Neural cell (in vitro differentiated cells): ENCODE results near the gene ZBTB48. TPM values are rescaled to one million over a fixed set of nuclear protein-coding genes. Genes with fewer than 3 reads are reported as not detected.

ENCODE experiments used
- H2AFZ ChIP-seq: fragments of 200-600, 300-800 bp; sonication (generic), shearing (Covaris generic); 2 replicates; pipeline ENCODE4 v1.6.0; 2014; ENCODE audit warnings: low read depth, mild to moderate bottlenecking, antibody characterized with exemption, low read length, moderate library complexity
- H3F3A ChIP-seq: fragments of 200-600 bp; shearing (Covaris generic); 2 replicates; pipeline ENCODE4 v1.6.1; 2016; ENCODE audit warnings: mild to moderate bottlenecking, moderate library complexity, mixed read lengths, antibody characterized with exemption, low read length; ENCODE audit not compliant: insufficient read depth, poor library complexity, severe bottlenecking
- H3K27ac ChIP-seq: fragments of 200-600, 300-800 bp; sonication (generic), shearing (Covaris generic); 2 replicates; pipeline ENCODE4 v1.5.1; 2014; ENCODE audit warnings: mild to moderate bottlenecking, low read length, moderate library complexity
- H3K27me3 ChIP-seq: fragments of 300-800, 200-600 bp; sonication (generic), shearing (Covaris generic); 2 replicates; pipeline ENCODE4 v1.6.0; 2014; ENCODE audit warnings: mild to moderate bottlenecking, low read depth, low read length, moderate library complexity; ENCODE audit not compliant: insufficient read depth
- H3K36me3 ChIP-seq: fragments of 300-800, 200-600 bp; sonication (generic), shearing (Covaris generic); 2 replicates; pipeline ENCODE4 v1.5.1; 2014; ENCODE audit warnings: mild to moderate bottlenecking, antibody characterized with exemption, low read length, moderate library complexity; ENCODE audit not compliant: insufficient read depth
- H3K4me2 ChIP-seq: fragments of 300-800, 200-600 bp; sonication (generic), shearing (Covaris generic); 2 replicates; pipeline ENCODE4 v1.6.0; 2014; ENCODE audit warnings: mild to moderate bottlenecking, low read length
- H3K4me3 ChIP-seq: fragments of 300-800, 200-600 bp; sonication (generic), shearing (Covaris generic); 2 replicates; pipeline ENCODE4 v1.5.1; 2014; ENCODE audit warnings: mild to moderate bottlenecking, low read length, moderate library complexity
- H3K79me2 ChIP-seq: fragments of 200-600 bp; shearing (Covaris generic); replicated peaks from 2 replicates; pipeline ENCODE4 v1.6.0; 2014; ENCODE audit warnings: mild to moderate bottlenecking, low read length, moderate library complexity; ENCODE audit not compliant: insufficient read depth
- H3K9ac ChIP-seq: fragments of 300-800, 200-600 bp; sonication (generic), shearing (Covaris generic); 2 replicates; pipeline ENCODE4 v1.6.1; 2016; ENCODE audit warnings: mild to moderate bottlenecking, low read length, mixed read lengths
- H3K9me2 ChIP-seq: fragments of 200-600 bp; shearing (Covaris generic); 2 replicates; pipeline ENCODE4 v1.6.1; 2016; ENCODE audit warnings: mild to moderate bottlenecking, low read length, mixed read lengths; ENCODE audit not compliant: insufficient read depth
- H3K9me3 ChIP-seq: fragments of 200-600, 300-800 bp; sonication (generic), shearing (Covaris generic); 2 replicates; pipeline ENCODE4 v1.6.1; 2016; ENCODE audit warnings: mild to moderate bottlenecking, mixed run types, low read length, moderate library complexity, mixed read lengths
- H4K20me1 ChIP-seq: fragments of 200-600 bp; shearing (Covaris generic); 2 replicates; pipeline ENCODE4 v1.6.1; 2016; ENCODE audit warnings: mild to moderate bottlenecking, mixed run types; ENCODE audit not compliant: insufficient read depth
- CTCF ChIP-seq: fragments of 450-650 bp; IDR thresholded peaks from 2 replicates; pipeline ENCODE4 v1.5.1; 2014; ENCODE audit warnings: antibody characterized with exemption, mild to moderate bottlenecking, moderate library complexity; ENCODE audit not compliant: poor library complexity, severe bottlenecking
- EP300 ChIP-seq: fragments of 450-650 bp; conservative IDR thresholded peaks from 2 replicates; pipeline ENCODE4 v1.6.1; 2014; ENCODE audit warnings: antibody characterized with exemption, mild to moderate bottlenecking, moderate library complexity; ENCODE audit not compliant: poor library complexity, severe bottlenecking
- EZH2 ChIP-seq: fragments of 200-600, 300-800 bp; shearing (Covaris generic), sonication (generic); IDR thresholded peaks from 2 replicates; pipeline ENCODE4 v1.6.1; 2014; ENCODE audit warnings: antibody characterized with exemption, low read length, borderline replicate concordance, mild to moderate bottlenecking; ENCODE audit not compliant: insufficient read depth, poor library complexity, severe bottlenecking
- MXI1 ChIP-seq: fragments of 450-650 bp; conservative IDR thresholded peaks from 2 replicates; pipeline ENCODE4 v1.6.1; 2014; ENCODE audit warnings: antibody characterized with exemption, mild to moderate bottlenecking; ENCODE audit not compliant: poor library complexity, severe bottlenecking
- POLR2AphosphoS5 ChIP-seq: IDR thresholded peaks from 2 replicates; pipeline ENCODE4 v1.6.1; 2012
- RAD21 ChIP-seq: fragments of 450-650 bp; conservative IDR thresholded peaks from 2 replicates; pipeline ENCODE4 v1.6.1; 2014; ENCODE audit warnings: antibody characterized with exemption, mild to moderate bottlenecking, moderate library complexity
- REST ChIP-seq: IDR thresholded peaks from 2 replicates; pipeline ENCODE4 v1.6.1; 2012; ENCODE audit warnings: borderline replicate concordance
- SMC3 ChIP-seq: fragments of 450-650 bp; conservative IDR thresholded peaks from 2 replicates; pipeline ENCODE4 v1.6.1; 2014; ENCODE audit warnings: antibody characterized with exemption, mild to moderate bottlenecking, moderate library complexity; ENCODE audit not compliant: poor library complexity
- TAF1 ChIP-seq: IDR thresholded peaks from 2 replicates; pipeline ENCODE4 v1.6.1; 2012; ENCODE audit warnings: low read depth
- polyA plus RNA-seq: library from polyadenylated mRNA; depleted of rRNA; stranded (reverse); fragments of >200 nt; gene quantifications from 2 replicates; pipeline ENCODE4 v1.2.3, GENCODE V29; 2014

Gene ZBTB48
- polyA plus RNA-seq, 1 donor from 2014 or later, result 48.2 TPM

GRCh38 chr1:6572653-6573383 lies 7.0 kb upstream of the ZBTB48 start:
- TF ChIP-seq SMC3 (no peak), RAD21 (no peak), MXI1 (no peak), EP300 (no peak), TAF1 (no peak), POLR2AphosphoS5 (no peak), EZH2 (no peak), CTCF (no peak), REST (no peak)
- Histone ChIP-seq H3K9me3 (no peaks in the 10 kb centered on the region), H3K36me3 (no peaks in the 10 kb centered on the region), H3K9me2 (no peaks in the 10 kb centered on the region), H3K27me3 (no peaks in the 10 kb centered on the region), H3F3A (no peaks in the 10 kb centered on the region), H3K4me3 (no peak overlapping the region), H2AFZ (no peak overlapping the region), H3K27ac (no peak overlapping the region), H4K20me1 (no peaks in the 10 kb centered on the region), H3K4me2 (no peak overlapping the region), H3K79me2 (no peaks in the 10 kb centered on the region), H3K9ac (no peak overlapping the region)

GRCh38 chr1:6574025-6574620 lies 5.7 kb upstream of the ZBTB48 start:
- Histone ChIP-seq H3K9me2 (no peaks in the 10 kb centered on the region), H3K9me3 (no peaks in the 10 kb centered on the region), H2AFZ (no peak overlapping the region), H3K79me2 (no peaks in the 10 kb centered on the region), H3K4me2 (no peak overlapping the region), H3K9ac (no peak overlapping the region), H3K27me3 (no peaks in the 10 kb centered on the region), H3K27ac (no peak overlapping the region), H3K4me3 (no peak overlapping the region), H3F3A (no peaks in the 10 kb centered on the region), H4K20me1 (no peaks in the 10 kb centered on the region), H3K36me3 (no peaks in the 10 kb centered on the region)
- TF ChIP-seq REST (no peak), EZH2 (no peak), EP300 (no peak), POLR2AphosphoS5 (no peak), MXI1 (no peak)
